Measurements from ENCODE around the gene DTWD1. TPM values are rescaled to one million over a fixed set of nuclear protein-coding genes. Genes with fewer than 3 reads are reported as not detected.

Gene DTWD1
- total RNA-seq, 5 donors from 2014 or later (not counting 1 experiment from before 2014, with no cell fraction given): 15.0 to 22.7 (median 19.6) TPM

DNA sequence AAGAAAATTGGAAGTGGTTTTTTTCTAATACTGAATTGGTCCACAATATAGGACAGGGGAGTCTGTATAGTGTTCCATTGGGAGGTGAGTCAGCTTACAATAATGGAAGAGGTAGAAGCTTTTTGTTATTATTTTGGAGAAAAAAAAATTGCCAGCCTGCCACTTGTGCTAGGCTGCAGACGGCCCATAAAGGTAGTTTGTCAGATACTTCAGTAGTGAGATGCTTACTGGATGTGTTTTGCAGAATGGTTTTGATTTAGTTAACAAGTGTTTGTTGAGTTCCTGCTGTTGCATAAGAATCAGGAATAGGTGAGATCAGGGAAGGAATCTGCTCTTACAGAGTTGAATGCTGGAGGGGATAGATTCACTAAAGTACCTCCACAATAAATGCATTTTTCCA lies 1.0 kb downstream of the DTWD1 start:
- 86% methylated on average over 1 of the region's 1 CpG for WGBS (ENCODE audit: insufficient coverage)
- CTCF ChIA-PET: interaction anchor here in 1 of 2 donors (1.5 kb wide), 1 partner anchor 449 kb away, joined by 3 read pairs; no protein-coding TSS in a partner anchor
- H3K9me3 Mint-ChIP-seq: peaks cover 3 to 8% (median 5%) of the 10 kb centered on the region in 3 donors
- Histone ChIP-seq H3K4me3 (ENCODE audit: control insufficient read depth in 1 of 2, extremely low read depth in 1 of 2, low read length in 1 of 2) (peak overlapping the region; percentile 90 to 95), H3K4me1 (ENCODE audit: control insufficient read depth in 1 of 2, extremely low read depth in 1 of 2, insufficient read depth in 2 of 2, low read length in 2 of 2) (peaks cover 9 to 14% of the 10 kb centered on the region in 2 experiments), H3K27ac (ENCODE audit: low read length) (no peak overlapping the region), H3K27me3 (replicated peaks in 1 of 2; ENCODE audit: control insufficient read depth in 2 of 2, extremely low read depth in 1 of 2, insufficient read depth in 2 of 2, low read length in 1 of 2) (no peaks in the 10 kb centered on the region), H3K9me3 (peaks cover 8% of the 10 kb centered on the region), H3K36me3 (ENCODE audit: control insufficient read depth in 2 of 2, extremely low read depth in 1 of 2, insufficient read depth in 1 of 2, low read length in 1 of 2) (peaks cover 3 to 5% of the 10 kb centered on the region in 2 donors)
- ATAC-seq (replicated peaks in 1 of 4): no peak
- H3K4me3 Mint-ChIP-seq: peak overlapping the region; percentile 85 to 98 (median 91)
- no peaks in the 10 kb centered on the region for H3K27me3 Mint-ChIP-seq
- POLR2A ChIA-PET: interaction anchor here in 1 of 2 donors (1.6 kb wide), 1 partner anchor 452 kb away, joined by 4 read pairs; the partner anchor contains the start of gene GALK2
- no peak for DNase-seq
- H3K36me3 Mint-ChIP-seq: peaks cover 23% of the 10 kb centered on the region
- peaks cover 45 to 48% (median 47%) of the 10 kb centered on the region in 3 donors for H3K4me1 Mint-ChIP-seq
- no peak overlapping the region for H3K27ac Mint-ChIP-seq

DNA sequence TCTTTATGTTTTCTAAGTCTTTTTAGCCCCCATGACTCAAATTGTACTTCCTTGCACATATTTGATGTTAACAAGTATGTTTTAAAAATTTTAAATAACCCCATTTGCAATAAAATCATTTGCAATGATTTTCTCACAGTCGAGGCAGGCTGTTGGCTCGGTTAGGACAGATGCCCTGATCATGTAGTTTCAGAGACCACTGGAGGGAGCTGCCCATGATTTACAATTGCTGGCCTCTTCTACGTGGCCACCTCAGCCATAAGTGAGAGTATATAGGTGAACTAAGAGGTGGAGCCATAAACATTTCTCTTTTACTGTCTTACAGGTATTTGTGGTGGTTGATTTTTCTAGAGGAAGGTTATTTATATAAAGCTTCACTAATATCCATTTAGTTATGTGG lies 1.7 kb downstream of the DTWD1 start:
- Histone ChIP-seq H3K4me1 (ENCODE audit: control insufficient read depth in 1 of 2, extremely low read depth in 1 of 2, insufficient read depth in 2 of 2, low read length in 2 of 2) (peaks cover 9 to 14% of the 10 kb centered on the region in 2 experiments), H3K4me3 (ENCODE audit: control insufficient read depth in 1 of 2, extremely low read depth in 1 of 2, low read length in 1 of 2) (no peak overlapping the region), H3K27ac (ENCODE audit: low read length) (no peak overlapping the region), H3K27me3 (replicated peaks in 1 of 2; ENCODE audit: control insufficient read depth in 2 of 2, extremely low read depth in 1 of 2, insufficient read depth in 2 of 2, low read length in 1 of 2) (no peaks in the 10 kb centered on the region), H3K9me3 (peaks cover 8% of the 10 kb centered on the region), H3K36me3 (ENCODE audit: control insufficient read depth in 2 of 2, extremely low read depth in 1 of 2, insufficient read depth in 1 of 2, low read length in 1 of 2) (peaks cover 3 to 8% of the 10 kb centered on the region in 2 donors)
- ChIA-PET CTCF (interaction anchor here in 1 of 2 donors (0.6 kb wide), 1 partner anchor 851 kb away, joined by 4 read pairs; no protein-coding TSS in a partner anchor), POLR2A (interaction anchor here (0.5 to 0.6 kb wide), 2 partner anchors 151 to 802 kb away, joined by 3 to 7 read pairs; no protein-coding TSS in a partner anchor)
- Mint-ChIP-seq H3K4me3 (peak overlapping the region in 2 of 3 donors; percentile 18 to 24), H3K4me1 (peaks cover 45 to 48% (median 47%) of the 10 kb centered on the region in 3 donors), H3K27me3 (no peaks in the 10 kb centered on the region), H3K9me3 (peaks cover 3 to 6% (median 5%) of the 10 kb centered on the region in 3 donors), H3K36me3 (peaks cover 23% of the 10 kb centered on the region), H3K27ac (peak overlapping the region in 1 of 2 donors; percentile 11)
- WGBS (ENCODE audit: insufficient coverage): no CpG with 5 or more reads among the region's 3 CpGs
- DNase-seq (no peak), ATAC-seq (replicated peaks in 1 of 4) (no peak)

DNA sequence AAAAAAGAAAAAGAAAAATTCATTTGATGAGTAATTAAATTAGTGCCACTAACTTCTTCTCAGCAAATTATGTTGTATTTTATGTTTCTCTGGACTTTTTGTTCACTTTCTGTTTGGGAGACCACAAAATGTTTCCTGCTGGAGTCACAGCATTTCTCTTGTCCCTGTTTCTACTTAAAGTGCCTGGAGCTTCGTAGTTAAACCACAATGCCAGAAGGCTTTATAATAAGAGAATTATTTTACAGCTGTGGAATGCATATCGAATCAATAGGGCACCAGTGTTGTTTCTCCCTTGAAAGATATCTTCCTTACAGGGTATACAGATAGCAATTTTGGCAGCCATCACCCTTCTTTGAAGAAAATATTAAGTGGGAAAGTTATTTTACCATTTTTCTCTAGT lies 3.2 kb downstream of the DTWD1 start:
- ChIA-PET CTCF (no interaction called here), POLR2A (no interaction called here)
- peaks cover 27% of the 10 kb centered on the region for H3K36me3 Mint-ChIP-seq
- DNase-seq (no peak), ATAC-seq (replicated peaks in 1 of 4) (no peak)
- H3K4me3 Mint-ChIP-seq: no peak overlapping the region
- peaks cover 8% of the 10 kb centered on the region for H3K9me3 ChIP-seq
- H3K4me3 ChIP-seq (ENCODE audit: control insufficient read depth in 1 of 2, extremely low read depth in 1 of 2, low read length in 1 of 2): no peak overlapping the region
- WGBS (ENCODE audit: insufficient coverage): no CpG with 5 or more reads among the region's 2 CpGs
- H3K4me1 ChIP-seq (ENCODE audit: control insufficient read depth in 1 of 2, extremely low read depth in 1 of 2, insufficient read depth in 2 of 2, low read length in 2 of 2): peaks cover 9 to 14% of the 10 kb centered on the region in 2 experiments
- peaks cover 3 to 12% of the 10 kb centered on the region in 2 donors for H3K36me3 ChIP-seq (ENCODE audit: control insufficient read depth in 2 of 2, extremely low read depth in 1 of 2, insufficient read depth in 1 of 2, low read length in 1 of 2)
- peaks cover 41 to 46% (median 43%) of the 10 kb centered on the region in 3 donors for H3K4me1 Mint-ChIP-seq
- no peaks in the 10 kb centered on the region for H3K27me3 ChIP-seq (replicated peaks in 1 of 2; ENCODE audit: control insufficient read depth in 2 of 2, extremely low read depth in 1 of 2, insufficient read depth in 2 of 2, low read length in 1 of 2)
- no peak overlapping the region for H3K27ac Mint-ChIP-seq
- H3K27ac ChIP-seq (ENCODE audit: low read length): no peak overlapping the region
- no peaks in the 10 kb centered on the region for H3K27me3 Mint-ChIP-seq
- H3K9me3 Mint-ChIP-seq: peaks cover 3 to 6% (median 5%) of the 10 kb centered on the region in 3 donors

DNA sequence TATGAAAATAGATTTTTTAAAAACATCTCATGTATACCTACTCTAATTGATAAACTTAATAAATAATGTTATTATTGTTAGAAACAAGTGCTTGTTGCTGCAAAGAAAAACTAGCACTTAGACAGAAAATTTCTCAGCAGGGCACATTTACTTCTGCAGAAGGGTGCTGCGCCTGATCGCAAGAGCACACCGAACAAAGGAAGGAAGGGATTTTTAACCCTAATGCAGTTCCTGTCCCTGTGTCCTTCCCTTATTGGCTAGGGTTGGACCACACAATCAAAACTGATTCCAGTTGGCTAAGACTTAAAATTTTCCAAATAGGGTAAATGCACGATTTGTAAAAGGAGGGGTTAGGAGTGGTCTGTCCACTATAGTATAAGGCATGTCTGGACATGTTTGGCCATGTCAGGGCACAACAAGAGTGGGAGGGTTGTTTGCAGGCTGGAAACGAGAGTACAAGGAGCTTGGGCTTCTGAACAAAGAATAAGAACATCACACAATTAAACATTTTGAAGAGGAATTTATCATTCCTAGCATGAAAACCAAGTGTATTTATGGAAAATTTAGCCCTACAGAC lies 4.7 kb downstream of the DTWD1 start:
- peak overlapping the region in 1 of 2 donors; percentile 21 for H3K4me3 ChIP-seq (ENCODE audit: control insufficient read depth in 1 of 2, extremely low read depth in 1 of 2, low read length in 1 of 2)
- peaks cover 28 to 32% (median 31%) of the 10 kb centered on the region in 3 donors for H3K4me1 Mint-ChIP-seq
- peaks cover 3 to 6% (median 5%) of the 10 kb centered on the region in 3 donors for H3K9me3 Mint-ChIP-seq
- H3K27ac Mint-ChIP-seq: no peak overlapping the region
- DNase-seq: no peak
- no peaks in the 10 kb centered on the region for H3K27me3 ChIP-seq (replicated peaks in 1 of 2; ENCODE audit: control insufficient read depth in 2 of 2, extremely low read depth in 1 of 2, insufficient read depth in 2 of 2, low read length in 1 of 2)
- H3K4me1 ChIP-seq (ENCODE audit: control insufficient read depth in 1 of 2, extremely low read depth in 1 of 2, insufficient read depth in 2 of 2, low read length in 2 of 2): peaks cover 9 to 10% of the 10 kb centered on the region in 2 experiments
- no peak for ATAC-seq (replicated peaks in 1 of 4)
- CTCF ChIA-PET: no interaction called here
- H3K4me3 Mint-ChIP-seq: no peak overlapping the region
- peaks cover 38% of the 10 kb centered on the region for H3K36me3 Mint-ChIP-seq
- peaks cover 8% of the 10 kb centered on the region for H3K9me3 ChIP-seq
- H3K27ac ChIP-seq (ENCODE audit: low read length): no peak overlapping the region
- no peaks in the 10 kb centered on the region for H3K27me3 Mint-ChIP-seq
- POLR2A ChIA-PET: interaction anchor here in 1 of 2 donors (0.7 kb wide), 1 partner anchor 38 kb away, joined by 3 read pairs; no protein-coding TSS in a partner anchor
- H3K36me3 ChIP-seq (ENCODE audit: control insufficient read depth in 2 of 2, extremely low read depth in 1 of 2, insufficient read depth in 1 of 2, low read length in 1 of 2): peaks cover 3 to 13% of the 10 kb centered on the region in 2 donors
- 100% methylated on average over 4 of the region's 5 CpGs for WGBS (ENCODE audit: insufficient coverage)

DNA sequence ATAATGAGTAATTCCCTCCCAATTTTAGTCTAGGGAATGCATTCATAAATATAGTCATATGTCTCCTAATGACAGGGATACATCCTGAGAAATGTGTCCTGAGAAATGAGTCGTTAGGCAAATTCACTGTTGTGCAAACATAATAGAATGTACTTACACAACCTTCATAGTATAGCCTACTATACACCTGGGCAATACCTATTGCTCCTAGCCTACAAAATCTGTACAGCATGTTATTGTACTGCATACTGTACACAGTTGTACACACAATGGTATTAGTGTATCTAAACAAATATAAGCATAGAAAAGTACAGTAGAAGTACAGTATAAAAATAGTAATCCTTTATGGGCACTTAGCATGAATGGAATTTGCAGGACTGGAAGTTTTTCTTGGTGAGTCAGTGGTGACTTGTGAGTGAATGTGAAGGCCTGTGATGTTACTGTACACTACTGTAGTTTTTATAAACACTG lies 6.6 kb downstream of the DTWD1 start:
- no peaks in the 10 kb centered on the region for H3K27me3 ChIP-seq (replicated peaks in 1 of 2; ENCODE audit: control insufficient read depth in 2 of 2, extremely low read depth in 1 of 2, insufficient read depth in 2 of 2, low read length in 1 of 2)
- WGBS (ENCODE audit: insufficient coverage): no CpG with 5 or more reads among the region's 1 CpG
- H3K9me3 ChIP-seq: peaks cover 8% of the 10 kb centered on the region
- no peak overlapping the region for H3K4me3 ChIP-seq (ENCODE audit: control insufficient read depth in 1 of 2, extremely low read depth in 1 of 2, low read length in 1 of 2)
- H3K27ac Mint-ChIP-seq: no peak overlapping the region
- ChIA-PET POLR2A (no interaction called here), CTCF (no interaction called here)
- H3K4me1 ChIP-seq (ENCODE audit: control insufficient read depth in 1 of 2, extremely low read depth in 1 of 2, insufficient read depth in 2 of 2, low read length in 2 of 2): peaks cover 2% of the 10 kb centered on the region in 2 experiments
- peaks cover 40% of the 10 kb centered on the region for H3K36me3 Mint-ChIP-seq
- DNase-seq (no peak), ATAC-seq (replicated peaks in 1 of 4) (no peak)
- no peak overlapping the region for H3K4me3 Mint-ChIP-seq
- H3K27me3 Mint-ChIP-seq: no peaks in the 10 kb centered on the region
- no peak overlapping the region for H3K27ac ChIP-seq (ENCODE audit: low read length)
- peaks cover 13 to 18% (median 16%) of the 10 kb centered on the region in 3 donors for H3K4me1 Mint-ChIP-seq
- H3K36me3 ChIP-seq (ENCODE audit: control insufficient read depth in 2 of 2, extremely low read depth in 1 of 2, insufficient read depth in 1 of 2, low read length in 1 of 2): peaks cover 3 to 13% of the 10 kb centered on the region in 2 donors
- H3K9me3 Mint-ChIP-seq: peaks cover 3 to 6% (median 5%) of the 10 kb centered on the region in 3 donors

DNA sequence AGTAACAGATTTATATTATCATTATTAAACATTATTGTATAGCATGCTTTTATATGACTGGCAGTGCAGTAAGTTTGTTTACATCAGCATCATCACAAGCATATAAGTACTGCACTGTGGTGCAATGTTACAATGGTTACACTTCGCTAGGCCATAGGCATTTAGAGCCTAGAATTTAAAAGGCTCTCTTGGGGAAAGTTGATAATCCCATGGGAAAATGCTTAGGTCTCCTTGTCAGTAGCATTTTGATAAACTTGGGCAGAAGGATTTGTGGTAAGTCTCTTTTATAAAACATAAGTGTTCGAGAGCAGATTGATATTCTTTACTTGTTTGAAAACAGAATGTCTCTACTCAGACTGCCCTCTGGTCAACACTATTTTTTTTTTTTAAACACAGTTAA lies 7.5 kb downstream of the DTWD1 start:
- Mint-ChIP-seq H3K9me3 (peaks cover 3 to 6% (median 5%) of the 10 kb centered on the region in 3 donors), H3K4me3 (no peak overlapping the region), H3K27me3 (no peaks in the 10 kb centered on the region), H3K27ac (no peak overlapping the region), H3K4me1 (peaks cover 6 to 10% (median 9%) of the 10 kb centered on the region in 3 donors), H3K36me3 (peaks cover 41% of the 10 kb centered on the region)
- ATAC-seq (replicated peaks in 1 of 4) (no peak), DNase-seq (no peak)
- POLR2A ChIA-PET: interaction anchor here in 1 of 2 donors (1.2 kb wide), 1 partner anchor 40 kb away, joined by 3 read pairs; no protein-coding TSS in a partner anchor
- no peak overlapping the region for H3K27ac ChIP-seq (ENCODE audit: low read length)
- no peak overlapping the region for H3K4me3 ChIP-seq (ENCODE audit: control insufficient read depth in 1 of 2, extremely low read depth in 1 of 2, low read length in 1 of 2)
- 100% methylated on average over 1 of the region's 2 CpGs for WGBS (ENCODE audit: insufficient coverage)
- peaks cover 3 to 13% of the 10 kb centered on the region in 2 donors for H3K36me3 ChIP-seq (ENCODE audit: control insufficient read depth in 2 of 2, extremely low read depth in 1 of 2, insufficient read depth in 1 of 2, low read length in 1 of 2)
- peaks cover 0 to under 1% of the 10 kb centered on the region in 2 experiments for H3K4me1 ChIP-seq (ENCODE audit: control insufficient read depth in 1 of 2, extremely low read depth in 1 of 2, insufficient read depth in 2 of 2, low read length in 2 of 2)
- H3K9me3 ChIP-seq: peaks cover 8% of the 10 kb centered on the region
- CTCF ChIA-PET: no interaction called here
- no peaks in the 10 kb centered on the region for H3K27me3 ChIP-seq (replicated peaks in 1 of 2; ENCODE audit: control insufficient read depth in 2 of 2, extremely low read depth in 1 of 2, insufficient read depth in 2 of 2, low read length in 1 of 2)

Measured in T-cell (primary cell).